ENCODE data around the gene ENAM.
A peak's percentile ranks its signal among the peaks of the same experiment; 100 is the strongest.

The ENAM gene

GRCh38 chr4:70628444-70628843 is at the start of gene ENAM:
Gene ENAM, plus strand, starts transcription at chr4:70628744. Its CDS starts 757 bp downstream, at chr4:70629501.
- no peak for DNase-seq (ENCODE audit: low read depth in 2 of 2)

GRCh38 chr4:70581980-70582379 is 46.6 kb upstream of the ENAM start:
- DNase-seq (ENCODE audit: low read depth in 2 of 2), result no peak

- no peak for DNase-seq (ENCODE audit: low read depth in 2 of 2)
Measured at GRCh38 chr4:70583952-70584834, 44.4 kb upstream of the ENAM start.

GRCh38 chr4:70586841-70587240 is 41.7 kb upstream of the ENAM start:
- DNase-seq (ENCODE audit: low read depth in 2 of 2), result no peak

GRCh38 chr4:70589785-70590184 is 38.8 kb upstream of the ENAM start:
- DNase-seq (ENCODE audit: low read depth in 2 of 2), result no peak

GRCh38 chr4:70591955-70592582 is 36.5 kb upstream of the ENAM start, which contains the start of gene AMBN:
Gene AMBN, plus strand, starts transcription at chr4:70592256. Its CDS starts 103 bp downstream, at chr4:70592359.
- DNase-seq (ENCODE audit: low read depth in 2 of 2), result no peak

- DNase-seq (ENCODE audit: low read depth in 2 of 2), result no peak
Measured at GRCh38 chr4:70594196-70594595, 34.3 kb upstream of the ENAM start.

- no peak for DNase-seq (ENCODE audit: low read depth in 2 of 2)
Measured at GRCh38 chr4:70600305-70600704, 28.2 kb upstream of the ENAM start.

GRCh38 chr4:70600977-70601376 is 27.6 kb upstream of the ENAM start:
- DNase-seq (ENCODE audit: low read depth in 2 of 2), result no peak

- DNase-seq (ENCODE audit: low read depth in 2 of 2), result peak; percentile 6 to 25
Measured at GRCh38 chr4:70601422-70602039, 27.0 kb upstream of the ENAM start.

GRCh38 chr4:70603856-70604255 is 24.7 kb upstream of the ENAM start:
- DNase-seq (ENCODE audit: low read depth in 2 of 2), result no peak

GRCh38 chr4:70606459-70606858 is 22.1 kb upstream of the ENAM start:
- DNase-seq (ENCODE audit: low read depth in 2 of 2), result no peak

- no peak for DNase-seq (ENCODE audit: low read depth in 2 of 2)
Measured at GRCh38 chr4:70607334-70607853, 21.1 kb upstream of the ENAM start.

- DNase-seq (ENCODE audit: low read depth in 2 of 2), result no peak
Measured at GRCh38 chr4:70608324-70608723, 20.2 kb upstream of the ENAM start.

GRCh38 chr4:70613306-70614183 is 15.0 kb upstream of the ENAM start:
- no peak for DNase-seq (ENCODE audit: low read depth in 2 of 2)

GRCh38 chr4:70614184-70614555 is 14.4 kb upstream of the ENAM start:
- no peak for DNase-seq (ENCODE audit: low read depth in 2 of 2)

- no peak for DNase-seq (ENCODE audit: low read depth in 2 of 2)
Measured at GRCh38 chr4:70619288-70619687, 9.3 kb upstream of the ENAM start.

GRCh38 chr4:70619778-70620177 is 8.8 kb upstream of the ENAM start:
- no peak for DNase-seq (ENCODE audit: low read depth in 2 of 2)

- no peak for DNase-seq (ENCODE audit: low read depth in 2 of 2)
Measured at GRCh38 chr4:70623323-70623722, 5.2 kb upstream of the ENAM start.

- DNase-seq (ENCODE audit: low read depth in 2 of 2), result no peak
Measured at GRCh38 chr4:70624226-70624793, 4.2 kb upstream of the ENAM start.

GRCh38 chr4:70627620-70628019 is 924 bp upstream of the ENAM start:
- no peak for DNase-seq (ENCODE audit: low read depth in 2 of 2)
